Upper lobe of left lung (tissue), 6 donors: ENCODE measurements around the gene MYO9A. TPM values are rescaled to one million over a fixed set of nuclear protein-coding genes. Genes with fewer than 3 reads are reported as not detected.

ENCODE experiments used
- ATAC-seq, 2 donors: fragments of 200-7000 bp; cut with Tn5 transposase; one replicate each; pipeline ENCODE4 v1.9.1; 2022; ENCODE audit warnings: mild to moderate bottlenecking in 2 of 2, moderate library complexity in 2 of 2; ENCODE audit not compliant: low FRiP score in 2 of 2
- DNase-seq, 2 donors: peaks; one replicate each; pipeline ENCODE4 v3.0.0-alpha.2; 2019 to 2020
- H3K27ac ChIP-seq, 4 donors: fragments of 200-600 bp; sonication (generic); one replicate each; pipeline ENCODE4 v1.5.1; 2016 to 2019
- H3K27me3 ChIP-seq, 4 donors: fragments of 200-600 bp; sonication (generic); one replicate each; pipeline ENCODE4 v1.5.1; 2017 to 2019
- H3K36me3 ChIP-seq, 4 donors: fragments of 200-600 bp; sonication (generic); one replicate each; pipeline ENCODE4 v1.5.1; 2016 to 2019
- H3K4me1 ChIP-seq, 4 donors: fragments of 200-600 bp; sonication (generic); one replicate each; pipeline ENCODE4 v1.5.1; 2018 to 2019
- H3K4me3 ChIP-seq, 4 donors: fragments of 200-600 bp; sonication (generic); one replicate each; pipeline ENCODE4 v1.5.1; 2017 to 2019; ENCODE audit warnings: mild to moderate bottlenecking in 2 of 4, moderate library complexity in 1 of 4
- H3K9me3 ChIP-seq, 4 donors: fragments of 200-600 bp; sonication (generic); one replicate each; pipeline ENCODE4 v1.5.1; 2018 to 2019
- EP300 ChIP-seq, 4 donors: sonication (generic); formaldehyde crosslinking; IDR thresholded peaks; one replicate each; pipeline ENCODE4 v1.5.1; 2017; ENCODE audit warnings: antibody characterized with exemption in 4 of 4, control low read depth in 2 of 4
- POLR2A ChIP-seq, 4 donors: fragments of 450-650 bp; IDR thresholded peaks; one replicate each; pipeline ENCODE4 v1.5.1; 2016 to 2017; ENCODE audit warnings: antibody characterized with exemption in 4 of 4, mild to moderate bottlenecking in 2 of 4
- POLR2AphosphoS5 ChIP-seq, 2 donors: sonication (generic); formaldehyde crosslinking; IDR thresholded peaks; one replicate each; pipeline ENCODE4 v1.5.1; 2017; ENCODE audit warnings: antibody characterized with exemption in 2 of 2
- WGBS, 2 donors: methylation state at CpG; one replicate each; pipeline ENCODE4 v1.1.5; 2017 to 2018; 5-methylcytosine and 5-hydroxymethylcytosine counted together
- total RNA-seq, 6 donors: library from RNA; depleted of rRNA in 4 of 6; stranded (reverse); fragments of >200 nt in 4 of 6; gene quantifications; one replicate each; pipeline versions ENCODE4 v1.1.0 to v1.2.1, GENCODE V29; 2016 to 2021
- TF ChIP-seq, protein P1 (sequence below), 6 experiments: fragments of 450-650 bp in 4 of 6; fragments of 200-600 bp in 2 of 6; sonication (generic) in 2 of 6; IDR thresholded peaks; one replicate each; pipeline ENCODE4 v1.5.1; 2016 to 2019; ENCODE audit warnings: antibody characterized with exemption in 6 of 6
- donor health status: DM: no; HTN: no; CAD: no; lungs with moderate emphysema.
- donor health status: DM: no; HTN: yes; CAD: no; lungs with severe emphysema.

Gene MYO9A
- total RNA-seq, 6 donors from 2014 or later = 53.2 to 143 (median 76.5) TPM

DNA sequence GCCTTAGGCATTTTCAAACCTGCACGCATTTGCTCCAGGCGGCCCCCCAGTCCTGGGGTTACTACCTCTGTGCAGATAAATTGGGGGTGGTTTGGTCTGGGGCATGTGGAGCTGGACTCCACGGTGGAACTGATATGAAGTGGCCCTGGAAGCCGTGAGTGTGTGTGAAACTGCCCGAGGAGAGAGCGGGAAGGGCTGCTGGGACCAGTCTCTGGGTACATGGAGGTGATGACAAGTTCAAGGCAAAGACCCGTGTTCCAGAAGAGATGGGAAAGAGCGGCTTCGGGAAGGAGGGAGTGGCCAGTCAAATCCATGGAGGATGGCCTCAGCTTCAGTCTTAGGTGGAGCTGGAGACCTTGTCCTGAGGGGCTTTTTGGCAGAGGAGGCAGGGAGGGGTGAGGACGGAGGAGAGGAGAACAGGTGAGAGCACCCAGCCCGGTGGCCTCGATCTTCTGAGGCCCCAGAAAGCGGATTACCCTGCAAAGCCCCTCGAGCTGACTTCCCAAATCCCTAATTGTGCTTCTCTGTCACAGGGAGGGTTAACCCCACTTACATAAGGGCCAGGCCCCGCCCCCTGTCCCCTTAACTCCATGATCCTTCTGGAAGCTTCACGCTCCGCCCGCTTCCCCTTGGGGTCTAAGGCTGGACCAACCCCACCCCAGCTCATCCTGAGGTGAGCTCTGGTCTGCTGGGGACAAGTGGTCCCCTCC, 309.5 kb downstream of the MYO9A start:
- no peaks in the 10 kb centered on the region for H3K36me3 ChIP-seq
- no peaks in the 10 kb centered on the region for H3K27me3 ChIP-seq
- TF ChIP-seq POLR2AphosphoS5 (IDR thresholded peaks at IDR 0.05) = no peak
- no peak for TF ChIP-seq POLR2A (IDR thresholded peaks at IDR 0.05)
- TF ChIP-seq EP300 (IDR thresholded peaks at IDR 0.05) = no peak
- TF ChIP-seq, protein P1, sequence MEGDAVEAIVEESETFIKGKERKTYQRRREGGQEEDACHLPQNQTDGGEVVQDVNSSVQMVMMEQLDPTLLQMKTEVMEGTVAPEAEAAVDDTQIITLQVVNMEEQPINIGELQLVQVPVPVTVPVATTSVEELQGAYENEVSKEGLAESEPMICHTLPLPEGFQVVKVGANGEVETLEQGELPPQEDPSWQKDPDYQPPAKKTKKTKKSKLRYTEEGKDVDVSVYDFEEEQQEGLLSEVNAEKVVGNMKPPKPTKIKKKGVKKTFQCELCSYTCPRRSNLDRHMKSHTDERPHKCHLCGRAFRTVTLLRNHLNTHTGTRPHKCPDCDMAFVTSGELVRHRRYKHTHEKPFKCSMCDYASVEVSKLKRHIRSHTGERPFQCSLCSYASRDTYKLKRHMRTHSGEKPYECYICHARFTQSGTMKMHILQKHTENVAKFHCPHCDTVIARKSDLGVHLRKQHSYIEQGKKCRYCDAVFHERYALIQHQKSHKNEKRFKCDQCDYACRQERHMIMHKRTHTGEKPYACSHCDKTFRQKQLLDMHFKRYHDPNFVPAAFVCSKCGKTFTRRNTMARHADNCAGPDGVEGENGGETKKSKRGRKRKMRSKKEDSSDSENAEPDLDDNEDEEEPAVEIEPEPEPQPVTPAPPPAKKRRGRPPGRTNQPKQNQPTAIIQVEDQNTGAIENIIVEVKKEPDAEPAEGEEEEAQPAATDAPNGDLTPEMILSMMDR (IDR thresholded peaks at IDR 0.05) = no peak
- H3K27ac ChIP-seq = no peak overlapping the region
- DNase-seq = no peak
- no peak overlapping the region for H3K4me3 ChIP-seq
- H3K9me3 ChIP-seq = no peaks in the 10 kb centered on the region
- peaks cover 0 to 3% (median 0%) of the 10 kb centered on the region in 4 donors for H3K4me1 ChIP-seq
- ATAC-seq = no peak
- WGBS, 2 donors = 85 to 88% methylated on average over 18 of the region's 18 CpGs

DNA sequence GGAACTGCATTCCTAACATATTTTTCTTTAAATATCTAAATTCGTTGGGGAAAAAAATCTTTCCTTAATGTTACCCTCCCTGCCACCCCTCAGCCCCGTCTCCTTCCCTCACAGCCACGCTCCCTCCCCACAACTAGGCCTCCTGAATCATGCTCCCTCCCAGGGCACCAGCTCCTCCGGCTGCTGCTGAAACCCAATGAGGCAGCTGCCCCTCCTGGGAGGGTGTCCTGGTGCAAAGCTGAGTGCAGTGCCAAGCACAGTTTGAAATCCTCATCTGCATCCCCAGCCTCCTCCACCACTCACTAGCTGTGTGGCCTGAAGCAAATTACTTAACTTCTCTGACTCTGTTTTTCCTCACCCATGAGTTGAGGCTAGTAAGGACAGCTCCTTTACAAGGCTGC, 310.3 kb downstream of the MYO9A start:
- H3K9me3 ChIP-seq = no peaks in the 10 kb centered on the region
- no peaks in the 10 kb centered on the region for H3K27me3 ChIP-seq
- DNase-seq (no peak), ATAC-seq (no peak)
- no peak overlapping the region for H3K4me3 ChIP-seq
- TF ChIP-seq, protein P1 (IDR thresholded peaks at IDR 0.05) = no peak
- no peak for TF ChIP-seq POLR2A (IDR thresholded peaks at IDR 0.05)
- peaks cover 0 to 3% (median 0%) of the 10 kb centered on the region in 4 donors for H3K4me1 ChIP-seq
- 61 to 70% methylated on average over 4 of the region's 4 CpGs for WGBS, 2 donors
- H3K27ac ChIP-seq = no peak overlapping the region
- no peaks in the 10 kb centered on the region for H3K36me3 ChIP-seq

DNA sequence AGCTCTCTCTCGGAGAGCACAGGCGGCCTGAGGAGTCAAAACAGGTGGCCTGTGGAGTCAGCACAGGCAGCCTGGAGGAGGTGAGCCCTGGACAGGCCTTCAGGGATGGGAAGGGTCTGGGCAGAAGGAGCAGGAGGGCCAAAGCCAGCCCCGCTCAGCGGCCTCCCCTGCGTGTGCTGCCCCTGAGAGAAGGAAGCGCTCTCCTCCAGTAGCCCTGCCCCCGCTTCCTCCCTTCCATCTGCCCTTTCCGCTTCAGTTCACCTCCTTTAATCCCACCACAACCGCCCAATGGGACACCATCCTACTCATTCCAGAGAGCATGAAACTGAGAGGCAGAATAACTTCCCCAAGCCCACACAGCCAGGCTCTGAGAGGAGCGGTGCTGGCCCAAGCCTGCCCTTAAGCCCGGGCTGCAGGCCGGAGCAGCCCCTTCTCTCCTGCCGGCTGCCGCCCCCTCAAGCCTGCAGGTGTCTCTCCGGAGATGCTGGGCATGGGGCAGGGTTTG, 310.8 kb downstream of the MYO9A start:
- 78 to 85% methylated on average over 13 to 14 of the region's 15 CpGs for WGBS, 2 donors
- no peaks in the 10 kb centered on the region for H3K9me3 ChIP-seq
- no peak overlapping the region for H3K4me3 ChIP-seq
- no peaks in the 10 kb centered on the region for H3K27me3 ChIP-seq
- H3K4me1 ChIP-seq = peaks cover 0 to 3% (median 0%) of the 10 kb centered on the region in 4 donors
- peak in 1 of 2 donors; percentile 56 for DNase-seq
- H3K36me3 ChIP-seq = no peaks in the 10 kb centered on the region
- H3K27ac ChIP-seq = no peak overlapping the region
- TF ChIP-seq POLR2AphosphoS5 (IDR thresholded peaks at IDR 0.05) (no peak), EP300 (IDR thresholded peaks at IDR 0.05) (no peak), POLR2A (IDR thresholded peaks at IDR 0.05) (no peak)
- TF ChIP-seq, protein P1 (IDR thresholded peaks at IDR 0.05) = no peak
- no peak for ATAC-seq

DNA sequence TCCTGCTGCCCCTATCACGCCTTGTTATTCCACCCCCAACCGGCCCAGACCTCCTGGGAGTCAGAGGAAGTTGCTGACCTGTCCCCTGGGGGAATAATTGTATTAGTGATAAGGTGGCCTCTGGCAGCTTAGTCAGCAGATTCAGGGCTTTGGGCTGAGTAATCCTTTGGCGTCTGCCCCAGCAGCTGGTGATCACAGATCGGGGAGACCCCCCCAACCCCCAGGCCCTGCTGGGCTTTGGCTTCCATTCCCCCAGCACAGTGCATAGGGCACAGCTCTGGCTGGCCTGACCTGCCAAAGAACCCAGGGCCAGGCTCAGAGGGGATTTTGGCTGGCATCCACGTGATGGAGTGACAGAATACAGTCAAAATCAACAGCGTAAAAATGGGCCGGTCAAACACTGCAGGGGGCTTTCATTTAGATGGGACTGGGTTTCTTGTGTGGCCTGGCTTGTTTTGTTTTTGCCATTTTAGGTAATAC, 311.5 kb downstream of the MYO9A start:
- no peak overlapping the region for H3K4me3 ChIP-seq
- peaks cover 0 to 3% (median 0%) of the 10 kb centered on the region in 4 donors for H3K4me1 ChIP-seq
- H3K27ac ChIP-seq = no peak overlapping the region
- no peaks in the 10 kb centered on the region for H3K36me3 ChIP-seq
- H3K9me3 ChIP-seq = no peaks in the 10 kb centered on the region
- no peaks in the 10 kb centered on the region for H3K27me3 ChIP-seq
- WGBS, 2 donors = 70 to 75% methylated on average over 4 to 7 of the region's 7 CpGs
- no peak for TF ChIP-seq POLR2A (IDR thresholded peaks at IDR 0.05)
- TF ChIP-seq, protein P1 (IDR thresholded peaks at IDR 0.05) = no peak
- no peak for DNase-seq
- ATAC-seq = no peak
